Measurements from ENCODE around the gene LAMC1.
"Not testable (repeated sequence)": the region's sequence is repeated elsewhere in the genome, so short reads cannot be mapped to it uniquely, and the experiment has no call there.

LAMC1 gene

DNA sequence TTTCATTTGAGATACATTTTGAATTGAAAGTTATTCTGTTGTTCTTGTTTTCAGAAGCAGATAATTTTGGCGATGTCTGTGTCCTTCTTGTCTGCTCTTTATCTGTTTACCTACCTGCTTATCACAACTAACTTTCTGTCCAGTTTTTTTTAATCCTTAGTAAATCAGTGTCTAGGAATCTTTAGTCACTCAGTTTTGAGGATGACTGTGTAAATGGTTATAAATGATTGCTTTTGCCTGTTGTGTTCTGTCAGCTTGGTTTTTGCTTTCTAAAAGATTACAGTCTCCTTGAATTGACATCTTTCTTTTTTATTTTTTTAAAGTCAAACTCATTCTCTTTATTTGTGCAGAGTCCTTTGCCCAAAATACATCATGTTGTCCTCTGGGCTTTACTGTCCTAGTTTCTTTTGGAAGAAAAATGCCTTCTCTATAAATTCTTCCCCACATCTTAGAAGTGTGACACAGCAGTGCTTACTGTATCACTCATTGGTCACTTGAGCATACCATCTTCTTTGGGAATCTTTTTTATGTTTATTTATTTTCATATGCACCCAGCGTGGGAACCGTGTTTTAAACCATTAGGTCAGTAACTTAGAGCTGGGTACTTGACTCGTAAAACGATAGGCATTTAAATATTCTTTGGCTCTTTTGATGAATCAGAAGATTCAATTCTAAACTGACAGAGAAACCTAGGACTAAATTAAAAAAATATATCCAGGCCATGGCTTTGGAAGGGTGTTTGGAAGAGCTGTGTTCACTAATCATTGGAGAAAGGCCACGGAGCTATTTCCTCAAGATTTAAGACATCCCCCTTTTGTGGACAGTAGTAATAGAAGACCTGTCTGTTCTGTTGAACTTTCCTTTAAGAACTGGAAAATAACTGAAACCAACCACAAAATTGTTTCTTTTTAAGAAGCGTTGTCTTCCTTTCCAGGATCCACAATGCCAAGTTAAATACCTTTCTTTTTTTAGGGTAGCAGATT is 20.9 kb downstream of the LAMC1 start:
- no peak for DNase-seq (ENCODE audit: low read depth in 2 of 2)

DNA sequence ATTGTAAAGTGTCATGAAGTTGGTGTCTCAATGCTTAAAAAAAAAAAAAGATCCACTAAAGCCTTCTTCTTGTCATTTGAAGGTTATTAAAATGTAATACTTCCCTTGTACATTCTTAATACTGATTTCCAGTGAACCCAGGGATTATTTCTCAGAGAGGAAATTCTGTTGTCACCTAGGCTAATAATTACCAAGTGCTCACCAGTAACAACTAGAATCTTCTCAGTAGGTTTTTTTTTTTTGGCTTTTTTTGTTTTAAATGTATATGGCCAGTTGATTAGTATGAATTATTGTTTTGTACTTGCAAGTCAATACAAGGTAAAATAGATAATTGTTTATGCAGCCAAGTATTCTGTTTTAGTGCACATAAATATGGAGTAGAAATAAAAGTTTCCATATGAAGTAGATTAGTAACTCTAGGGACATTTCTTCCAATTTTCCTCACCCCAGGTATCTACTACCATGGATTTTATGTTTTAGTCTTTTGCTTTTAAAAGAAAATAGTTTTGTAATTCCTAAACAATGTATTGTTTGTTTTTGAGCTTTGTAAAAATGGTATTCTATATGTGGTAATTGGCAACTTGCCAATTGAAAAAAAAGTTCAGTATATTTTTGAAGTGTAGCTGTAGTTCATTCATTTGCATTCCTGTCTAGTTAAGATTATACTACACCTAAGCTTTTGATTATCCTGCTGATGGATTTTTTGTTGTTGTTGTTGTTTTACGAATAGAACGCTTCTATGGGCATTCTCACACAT is 21.9 kb downstream of the LAMC1 start:
- DNase-seq (ENCODE audit: low read depth in 2 of 2), result no peak

DNA sequence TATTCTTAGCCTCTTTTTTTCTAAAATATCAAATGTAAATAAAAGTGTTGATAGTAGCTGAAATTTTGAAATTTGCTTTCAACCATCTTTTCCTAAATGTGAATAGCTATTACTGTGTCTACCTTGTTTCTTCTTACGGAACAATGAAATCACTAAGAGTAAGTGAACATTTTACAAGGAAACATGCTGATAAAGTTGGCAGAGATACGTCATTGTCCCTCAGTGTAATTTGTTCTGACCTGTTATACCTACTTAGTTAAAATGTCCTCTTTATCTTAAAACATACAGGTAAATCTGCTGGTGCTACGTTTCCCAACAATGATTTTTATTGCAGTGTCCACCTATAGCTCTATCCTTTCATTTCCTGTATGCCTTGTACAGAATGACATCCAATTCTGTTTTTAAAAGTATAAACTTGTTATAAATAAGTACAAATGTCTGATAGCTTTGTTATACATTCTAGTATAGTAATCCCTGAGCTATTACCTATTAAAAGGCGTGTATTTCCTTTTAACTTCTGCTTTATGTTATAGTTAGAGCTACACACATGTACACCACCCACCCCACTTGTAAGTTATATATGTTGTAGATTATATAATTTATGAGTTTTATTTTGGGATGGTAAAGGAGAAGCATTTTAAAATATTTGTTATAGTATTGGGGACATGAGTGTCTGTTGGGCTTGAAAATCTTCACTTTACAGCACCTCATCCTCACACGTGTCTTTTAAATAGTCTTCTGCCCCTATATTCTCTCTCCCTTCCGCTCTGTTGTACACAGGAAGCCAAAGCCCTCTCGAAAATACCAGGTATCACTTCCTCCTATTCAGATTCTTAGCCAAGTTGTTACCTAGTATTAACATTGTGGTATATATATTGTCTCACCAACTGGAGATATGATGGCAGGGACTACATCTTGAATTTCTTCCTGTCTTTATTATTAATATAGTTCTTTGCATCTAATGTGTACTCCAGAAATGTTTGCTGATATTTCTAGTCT is 25.2 kb downstream of the LAMC1 start:
- no peak for DNase-seq (ENCODE audit: low read depth in 2 of 2)

DNA sequence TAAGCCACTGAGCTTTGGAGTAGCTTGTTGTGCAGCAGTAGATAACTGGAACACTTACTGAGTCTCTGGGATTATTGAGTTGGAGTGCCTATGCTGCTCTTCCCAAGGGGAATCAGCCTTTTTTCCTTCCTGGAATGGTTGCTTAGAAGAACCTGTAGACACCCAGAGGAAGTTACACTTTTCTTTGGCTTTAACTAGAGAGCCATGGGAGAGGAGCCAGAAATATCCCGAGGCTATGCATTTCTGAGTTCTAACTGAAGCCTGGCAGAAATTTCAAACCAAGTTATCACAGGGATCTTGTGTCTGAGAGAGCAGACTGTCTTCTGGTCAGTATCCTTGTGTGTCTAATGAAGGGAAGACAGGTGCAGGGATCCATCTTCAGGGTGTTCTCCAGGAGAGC is 28.3 kb downstream of the LAMC1 start:
- DNase-seq (ENCODE audit: low read depth in 2 of 2), result no peak

DNA sequence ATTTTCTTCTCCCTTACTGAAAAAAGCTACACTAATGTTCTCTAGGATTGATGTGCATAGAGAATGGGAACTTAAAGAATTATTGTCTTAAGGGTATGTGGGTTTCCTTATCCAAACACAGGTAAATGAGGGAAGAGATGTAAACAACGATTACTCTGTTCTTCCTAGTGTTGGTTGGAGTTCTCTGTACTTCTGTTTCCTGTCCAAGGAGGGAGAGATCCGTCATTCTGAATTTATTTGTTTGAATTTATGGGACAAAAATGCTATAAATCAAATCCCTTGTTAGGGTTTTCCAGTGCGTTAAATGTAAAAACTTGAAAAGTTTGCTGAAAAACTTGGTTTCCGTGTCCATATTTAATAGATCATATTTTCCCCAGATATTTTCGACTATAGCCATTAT is 29.6 kb downstream of the LAMC1 start:
- DNase-seq (ENCODE audit: low read depth in 2 of 2), result no peak

DNA sequence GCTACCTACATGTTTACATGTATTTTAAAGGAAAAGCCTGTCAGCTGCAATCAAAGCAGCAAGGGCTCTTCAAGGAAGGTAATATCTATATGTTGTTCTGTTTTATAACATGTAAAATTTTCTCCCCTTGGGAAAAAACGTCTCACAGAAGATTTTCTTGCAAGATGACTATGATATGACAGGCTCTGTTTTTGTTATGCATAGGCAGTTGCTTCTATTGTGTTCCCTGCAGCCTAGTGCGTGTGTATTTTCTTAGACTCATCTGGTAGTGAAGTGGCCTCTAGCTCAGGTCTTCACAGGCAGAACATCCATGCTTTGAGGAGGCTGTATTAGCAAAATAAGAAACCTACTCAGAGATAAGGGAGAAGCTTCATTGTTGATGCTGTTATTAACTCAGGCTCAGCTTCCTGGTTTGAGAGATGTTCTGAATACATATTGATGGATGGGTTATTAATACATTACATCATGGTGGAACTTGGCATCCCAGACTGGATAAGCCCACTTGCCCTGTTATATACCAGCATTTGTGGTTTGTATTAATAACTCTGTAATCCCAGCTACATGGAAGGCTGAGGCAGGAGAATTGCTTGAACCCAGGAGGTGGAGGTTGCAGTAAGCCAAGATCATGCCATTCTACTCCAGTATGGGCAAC is 35.8 kb downstream of the LAMC1 start:
- DNase-seq (ENCODE audit: low read depth in 2 of 2), result no peak

DNA sequence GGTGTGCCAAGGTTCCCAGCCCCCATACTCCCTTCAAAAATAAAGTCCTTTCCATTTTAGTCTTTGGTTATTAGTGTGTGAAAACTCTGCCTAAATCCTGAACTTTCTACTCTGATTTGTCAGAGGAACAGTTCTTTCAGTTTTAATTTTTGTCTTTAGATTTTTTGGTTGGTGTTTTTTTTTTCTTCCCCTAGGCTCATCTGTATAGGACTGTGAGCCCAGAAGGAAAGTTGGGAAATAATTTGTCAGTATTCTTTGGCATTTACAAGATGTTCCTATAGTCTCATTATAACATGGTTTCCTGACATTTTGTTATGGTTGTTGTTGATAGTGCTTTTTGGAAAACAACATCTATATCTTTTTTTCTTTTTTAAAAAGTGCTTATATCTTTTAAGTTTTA is 38.0 kb downstream of the LAMC1 start:
- no peak for DNase-seq (ENCODE audit: low read depth in 2 of 2)

DNA sequence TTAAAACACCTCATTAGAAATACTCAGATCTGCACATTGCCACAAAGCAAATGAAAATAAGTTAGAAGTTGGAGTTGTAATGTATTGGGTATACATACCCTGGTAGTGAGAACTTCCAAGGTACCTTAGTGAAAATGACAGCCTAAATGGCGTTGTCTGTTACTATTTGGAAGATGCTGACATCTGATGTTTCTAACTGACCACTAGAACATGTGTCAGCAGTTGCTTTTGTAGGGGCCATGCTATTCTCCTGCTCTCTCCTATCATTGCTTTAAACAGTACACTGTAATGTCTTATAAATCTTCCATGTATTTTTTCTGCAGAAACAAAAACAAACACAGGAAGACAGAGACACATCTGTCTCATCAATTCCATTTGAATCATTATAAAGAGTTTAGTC is 40.1 kb downstream of the LAMC1 start:
- DNase-seq (ENCODE audit: low read depth in 2 of 2), result no peak

DNA sequence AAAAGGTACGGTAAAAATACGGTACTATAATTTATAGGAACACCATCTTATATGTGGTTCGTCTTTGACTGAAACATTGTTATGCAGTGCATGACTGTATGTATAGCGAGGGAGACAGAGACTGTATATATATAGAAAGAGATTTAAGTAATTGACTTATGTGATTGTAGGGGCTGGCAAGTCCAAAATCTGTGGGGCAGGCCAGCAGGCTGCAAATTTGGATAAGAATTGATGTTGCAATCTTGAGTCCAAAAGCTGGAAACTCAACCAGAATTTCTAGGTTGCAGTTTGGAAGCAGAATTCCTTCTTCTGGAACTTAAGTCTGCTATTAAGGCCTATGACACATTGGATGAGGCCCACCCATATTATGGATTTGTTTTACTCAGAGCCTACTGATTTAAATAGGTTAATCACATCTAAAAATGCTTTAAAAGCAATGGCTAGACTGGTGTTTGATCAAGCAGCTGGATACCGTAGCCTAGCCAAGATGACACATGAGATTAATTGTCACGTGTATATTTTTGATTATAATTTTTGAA is 42.0 kb downstream of the LAMC1 start:
- no peak for DNase-seq (ENCODE audit: low read depth in 2 of 2)

DNA sequence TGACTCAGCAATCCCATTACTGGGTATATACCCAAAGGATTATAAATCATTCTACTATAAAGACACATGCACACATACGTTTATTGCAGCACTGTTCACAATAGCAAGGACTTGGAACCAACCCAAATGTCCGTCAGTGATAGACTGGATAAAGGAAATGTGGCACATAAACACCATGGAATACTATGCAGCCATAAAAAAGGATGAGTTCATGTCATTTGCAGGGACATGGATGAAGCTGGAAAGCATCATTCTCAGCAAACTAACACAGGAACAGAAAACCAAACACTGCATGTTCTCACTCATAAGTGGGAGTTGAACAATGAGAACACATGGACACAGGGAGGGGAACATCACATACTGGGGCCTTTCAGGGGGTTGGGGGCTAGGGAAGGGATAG is 43.2 kb downstream of the LAMC1 start:
- not testable (repeated sequence) for DNase-seq (ENCODE audit: low read depth in 2 of 2)

DNA sequence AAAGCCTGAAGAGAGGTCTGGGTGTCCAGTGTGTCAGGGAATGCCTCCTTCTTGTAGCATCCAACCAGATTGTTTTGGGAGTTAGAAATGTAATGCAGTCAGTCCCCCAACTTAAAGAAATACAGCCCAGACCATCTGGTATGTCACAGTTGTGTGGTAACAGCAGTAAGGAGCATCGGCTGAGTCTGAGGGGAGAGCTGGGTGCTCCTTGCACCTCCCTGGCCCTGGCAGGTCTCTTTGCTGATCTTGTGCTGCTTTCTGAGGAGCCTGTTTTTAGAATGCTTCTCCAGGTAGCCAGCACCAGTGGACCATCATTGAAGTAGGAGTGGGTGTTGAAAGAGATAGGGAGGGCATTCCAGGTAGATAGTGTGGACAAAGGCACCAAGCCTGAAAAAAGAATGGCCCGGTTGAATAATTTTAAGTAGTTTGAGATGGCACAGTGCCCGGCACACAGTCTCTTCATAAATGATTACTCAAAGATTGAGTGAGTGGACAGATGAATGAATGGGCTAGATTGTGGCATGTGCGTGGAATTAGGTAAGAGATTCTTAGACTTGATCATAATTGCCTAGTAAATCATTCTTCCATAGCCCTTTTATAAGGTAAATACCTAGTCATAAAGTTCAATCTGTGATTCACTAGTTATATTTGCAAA is 46.5 kb downstream of the LAMC1 start:
- no peak for DNase-seq (ENCODE audit: low read depth in 2 of 2)

DNA sequence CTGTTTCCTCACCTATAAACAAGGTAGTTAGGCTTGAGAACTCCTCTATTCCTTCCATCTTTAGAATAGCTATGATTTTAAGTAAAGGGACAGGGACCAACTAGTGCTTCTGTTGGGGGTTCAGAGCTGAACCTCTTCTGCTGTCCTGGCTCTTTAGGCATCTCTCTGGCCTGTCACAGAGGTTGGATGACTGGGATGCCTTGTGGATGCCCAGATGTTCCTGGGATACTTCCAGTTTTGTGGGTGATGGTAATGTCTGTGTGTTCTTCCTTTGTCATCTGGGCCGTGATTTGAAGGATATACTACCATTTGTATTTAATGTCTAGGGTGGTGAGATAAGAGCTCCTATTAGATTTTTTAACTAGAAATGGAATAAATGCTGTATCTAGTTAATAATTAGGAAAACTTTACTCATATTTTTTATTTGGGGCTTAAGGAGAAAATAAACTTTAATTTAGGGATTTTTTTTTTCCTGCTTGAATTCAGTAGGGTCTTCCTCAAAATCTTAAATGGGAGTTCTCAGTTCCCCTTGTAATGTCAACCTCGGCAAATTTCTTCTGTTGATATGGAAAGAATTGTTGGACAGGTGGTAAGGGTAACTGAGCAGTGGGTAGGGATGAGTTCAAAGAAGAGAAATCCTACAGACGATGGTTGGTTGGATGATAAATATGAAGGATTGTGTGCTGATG is 47.2 kb downstream of the LAMC1 start:
- DNase-seq (ENCODE audit: low read depth in 2 of 2), result no peak

DNA sequence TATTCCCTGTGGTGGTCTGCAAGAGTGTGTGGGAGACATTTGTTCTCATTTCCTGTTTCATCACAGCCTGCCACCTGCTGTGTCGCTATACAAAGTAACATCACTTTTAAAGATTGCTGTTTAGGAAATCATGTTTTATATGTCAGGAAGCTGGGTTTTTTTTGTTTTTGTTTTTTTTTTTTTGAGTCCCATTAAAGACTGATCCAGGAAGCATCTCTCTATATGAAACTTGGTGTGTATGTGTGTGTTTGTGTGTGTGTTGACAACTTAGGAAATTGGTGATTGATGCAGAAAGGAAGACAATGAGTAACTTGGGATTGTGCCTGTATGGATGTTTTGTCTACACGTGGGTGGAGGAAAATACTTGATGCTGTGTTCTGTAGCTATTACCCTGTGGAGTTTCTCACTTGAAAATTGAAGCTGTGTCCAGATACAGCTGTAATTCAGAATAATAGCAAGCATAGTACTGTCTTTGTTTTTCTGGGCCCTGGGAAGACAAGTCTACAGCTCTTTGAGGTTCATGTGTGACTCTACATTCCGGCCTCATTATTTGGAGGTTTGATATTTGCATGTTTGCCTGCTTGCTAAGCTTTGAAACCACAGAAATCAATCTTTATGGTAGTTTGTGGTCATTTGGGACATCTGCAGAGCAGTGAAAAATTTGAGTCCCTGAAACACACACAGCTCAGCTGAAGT is 47.9 kb downstream of the LAMC1 start:
- DNase-seq (ENCODE audit: low read depth in 2 of 2), result no peak

DNA sequence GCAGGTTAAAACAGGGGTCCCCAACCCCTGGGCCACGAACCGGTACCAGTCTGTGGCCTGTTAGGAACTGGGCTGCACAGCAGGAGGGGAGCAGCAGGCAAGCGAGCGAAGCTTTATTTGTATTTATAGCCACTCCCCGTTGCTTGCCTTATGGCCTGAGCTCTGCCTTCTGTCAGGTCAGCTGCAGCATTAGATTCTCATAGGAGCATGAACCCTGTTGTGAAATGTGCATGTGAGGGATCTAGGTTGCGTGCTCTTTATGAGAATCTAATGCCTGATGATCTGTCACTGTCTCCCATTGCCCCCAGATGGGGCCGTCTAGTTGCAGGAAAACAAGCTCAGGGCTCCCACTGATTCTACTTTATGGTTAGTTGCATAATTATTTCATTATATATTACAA is 49.4 kb downstream of the LAMC1 start:
- not testable (repeated sequence) for DNase-seq (ENCODE audit: low read depth in 2 of 2)

DNA sequence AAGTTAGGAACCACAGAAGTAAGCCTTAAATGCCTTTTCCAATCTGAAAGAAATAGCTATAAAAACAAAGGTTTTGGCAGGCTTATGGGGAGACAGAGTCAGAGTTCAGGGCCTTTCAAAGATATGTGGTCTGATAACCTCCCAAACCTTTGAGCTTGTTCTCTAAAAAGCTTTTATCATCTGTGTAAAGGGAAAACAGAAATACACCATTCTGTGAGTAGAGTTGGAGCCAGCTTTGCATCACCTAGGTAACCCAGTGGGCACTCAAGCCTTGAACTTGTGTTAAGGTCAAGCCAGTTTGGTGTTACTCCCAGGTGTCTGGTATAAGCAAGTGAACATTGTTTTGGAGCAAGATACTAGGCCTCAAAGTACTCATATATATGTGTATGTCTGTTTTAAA is 50.1 kb downstream of the LAMC1 start:
- no peak for DNase-seq (ENCODE audit: low read depth in 2 of 2)

DNA sequence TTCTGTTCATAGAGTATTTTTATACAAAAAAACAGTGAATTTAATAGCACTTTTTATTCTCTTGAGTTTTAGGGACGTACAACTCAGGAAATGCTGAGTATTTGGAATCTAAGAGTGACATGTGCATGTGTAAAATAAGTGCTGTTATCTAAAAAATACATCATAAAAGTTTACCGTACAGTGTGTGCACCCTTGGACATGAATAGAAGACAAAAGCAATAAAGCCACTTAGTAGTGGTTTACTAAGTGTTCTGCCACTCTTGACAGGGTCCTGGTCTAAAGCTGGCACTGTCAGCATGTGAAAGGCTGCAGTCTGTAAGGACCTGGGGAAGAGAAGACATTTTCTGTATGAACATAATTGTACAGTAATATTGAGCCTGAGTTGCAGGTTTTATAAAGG is 51.0 kb downstream of the LAMC1 start:
- no peak for DNase-seq (ENCODE audit: low read depth in 2 of 2)

DNA sequence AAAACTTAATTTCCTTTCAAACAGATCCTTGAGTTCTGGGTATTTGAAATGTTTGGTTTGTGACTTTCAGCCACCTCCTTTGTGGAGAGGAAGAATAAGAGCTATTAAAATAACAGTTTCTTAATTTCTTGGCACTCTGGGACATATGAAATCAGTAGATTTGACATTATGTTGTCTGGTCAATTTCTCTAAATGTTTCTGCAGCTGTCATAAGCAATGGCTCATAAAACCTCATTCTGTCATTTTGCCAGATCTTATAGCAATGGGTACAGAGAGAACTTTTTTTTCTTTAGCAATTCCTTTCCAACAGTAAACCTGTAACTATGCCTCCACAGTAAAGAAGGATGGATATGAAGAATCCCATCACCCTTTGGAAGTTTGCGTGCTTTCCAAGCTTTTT is 52.6 kb downstream of the LAMC1 start:
- DNase-seq (ENCODE audit: low read depth in 2 of 2), result no peak

DNA sequence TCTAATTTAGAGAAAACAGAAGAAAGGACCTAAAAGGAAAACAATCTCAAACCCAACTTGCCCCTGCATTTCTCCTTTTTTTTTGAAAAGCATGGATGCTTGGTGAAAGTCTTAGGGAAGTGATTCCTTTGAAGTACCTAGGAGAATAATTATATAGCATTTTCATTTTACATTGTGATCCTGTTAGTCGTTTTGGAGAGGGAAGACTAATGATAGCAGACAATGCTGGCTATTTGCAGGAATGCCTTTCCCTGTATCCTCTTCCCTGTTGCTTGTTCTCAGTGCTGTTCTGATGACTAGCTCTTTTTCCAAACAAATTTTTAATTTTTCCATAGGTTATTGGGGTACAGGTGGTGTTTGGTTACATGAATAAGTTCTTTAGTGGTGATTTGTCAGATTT is 53.9 kb downstream of the LAMC1 start:
- DNase-seq (ENCODE audit: low read depth in 2 of 2), result no peak

DNA sequence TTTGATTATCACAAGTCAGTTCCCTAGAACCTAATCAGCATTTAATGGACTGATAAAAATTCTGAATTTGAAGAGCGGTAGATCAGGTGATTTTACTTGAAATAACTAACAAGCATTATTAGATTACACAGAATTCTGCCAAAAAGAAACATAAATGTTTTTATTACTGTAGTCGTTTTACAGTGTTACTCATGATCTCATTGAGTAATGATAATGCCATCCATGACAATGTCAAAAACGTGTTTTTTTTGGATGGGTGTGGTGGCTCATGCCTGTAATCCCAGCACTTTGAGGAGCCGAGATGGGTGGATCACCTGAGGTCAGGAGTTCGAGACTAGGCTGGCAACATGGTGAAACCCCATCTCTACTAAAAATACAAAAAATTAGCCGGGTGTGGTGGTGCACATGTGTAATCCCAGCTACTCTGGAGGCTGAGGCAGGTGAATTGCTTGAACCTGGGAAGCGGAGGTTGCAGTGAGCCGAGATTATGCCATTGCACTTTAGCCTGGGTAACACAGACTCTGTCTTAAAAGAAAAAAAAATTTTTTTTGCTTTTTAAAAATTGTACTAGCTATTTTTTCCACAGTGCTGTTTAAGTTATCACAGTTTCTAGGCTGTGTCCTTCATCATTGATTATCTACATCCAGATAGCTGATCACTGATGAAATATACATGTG is 56.6 kb downstream of the LAMC1 start:
- DNase-seq (ENCODE audit: low read depth in 2 of 2), result no peak

Data from stimulated activated CD4-positive, alpha-beta T cell treated with anti-CD3 and anti-CD28 coated beads, Interleukin-15, amount 100 ng/mL, for 48 hours (primary cell).